ENCODE measurements around the gene PIGQ.

PIGQ gene

DNA sequence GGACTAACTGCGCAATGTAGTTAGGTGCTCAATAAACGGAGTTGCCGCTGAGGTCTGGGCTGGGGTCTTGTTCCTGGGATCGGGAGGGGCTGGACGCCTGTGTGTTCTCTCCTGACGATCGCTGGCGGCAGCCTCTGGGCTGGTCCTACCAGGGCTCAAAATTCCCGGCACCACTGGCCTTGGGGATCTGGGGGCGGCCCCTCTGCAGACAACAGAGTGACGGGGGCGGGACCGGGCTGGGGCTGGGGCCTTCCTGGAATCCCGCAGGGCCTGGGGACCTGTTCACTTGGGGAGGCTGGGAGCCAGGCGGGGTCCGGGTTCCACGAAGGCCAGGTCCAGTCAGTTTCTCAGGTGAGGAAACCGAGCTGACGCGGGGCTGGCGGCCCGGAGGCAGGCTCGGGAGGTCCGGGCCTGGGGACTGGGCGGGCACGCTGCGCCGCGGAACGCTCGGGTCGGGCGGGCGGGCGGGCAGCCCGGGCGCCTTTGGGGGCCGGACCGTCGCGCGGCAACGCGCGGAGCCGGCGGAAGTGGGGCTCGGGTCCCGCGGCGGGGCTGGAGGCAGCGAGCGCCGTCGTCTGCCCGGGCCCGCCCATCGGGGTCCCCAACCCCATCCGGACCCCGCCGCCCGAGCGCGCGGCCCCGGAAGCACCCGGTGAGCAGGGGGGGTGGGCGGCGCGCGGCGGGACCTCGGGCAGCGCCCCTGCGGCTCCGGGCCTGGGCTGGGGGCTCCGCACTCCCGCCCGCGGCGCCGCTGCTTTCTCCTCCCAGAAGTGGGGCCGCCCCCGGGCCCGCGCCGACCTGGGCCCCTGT, at the start of gene PIGQ:
PIGQ (plus strand) TSS at position 524 of the 810 bp plus-strand sequence. CDS start 4,107 bp downstream, outside the sequence.
- intact Hi-C loops (cut with DNase I) = no loop called here
- DNase-seq = peak; percentile 36 to 94 (median 65)

DNA sequence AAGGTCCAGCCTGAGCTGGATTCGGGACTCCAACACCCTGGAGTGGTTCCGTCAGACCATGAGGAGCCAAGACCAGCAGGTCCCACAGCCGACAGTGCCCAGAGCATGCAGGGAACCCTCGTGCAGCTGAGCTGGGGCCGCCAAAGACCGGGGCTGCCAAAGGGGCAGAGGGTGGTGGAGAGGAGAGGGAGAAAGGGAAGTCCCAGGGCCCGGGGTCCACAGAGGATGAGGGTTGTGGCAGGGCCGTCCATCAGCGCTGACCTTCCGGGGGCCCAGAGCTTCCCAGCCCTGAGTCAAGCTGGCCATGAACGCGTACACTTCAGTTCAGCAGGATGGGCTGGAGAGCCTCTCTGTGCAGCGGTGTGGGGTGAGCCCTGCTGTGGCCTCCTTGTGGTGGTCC, 48.9 kb upstream of the PIGQ start:
- intact Hi-C loops (cut with DNase I) = loop anchor here (10.0 kb wide), 1 partner anchor 64 kb away; no protein-coding TSS in a partner anchor
- DNase-seq = no peak

DNA sequence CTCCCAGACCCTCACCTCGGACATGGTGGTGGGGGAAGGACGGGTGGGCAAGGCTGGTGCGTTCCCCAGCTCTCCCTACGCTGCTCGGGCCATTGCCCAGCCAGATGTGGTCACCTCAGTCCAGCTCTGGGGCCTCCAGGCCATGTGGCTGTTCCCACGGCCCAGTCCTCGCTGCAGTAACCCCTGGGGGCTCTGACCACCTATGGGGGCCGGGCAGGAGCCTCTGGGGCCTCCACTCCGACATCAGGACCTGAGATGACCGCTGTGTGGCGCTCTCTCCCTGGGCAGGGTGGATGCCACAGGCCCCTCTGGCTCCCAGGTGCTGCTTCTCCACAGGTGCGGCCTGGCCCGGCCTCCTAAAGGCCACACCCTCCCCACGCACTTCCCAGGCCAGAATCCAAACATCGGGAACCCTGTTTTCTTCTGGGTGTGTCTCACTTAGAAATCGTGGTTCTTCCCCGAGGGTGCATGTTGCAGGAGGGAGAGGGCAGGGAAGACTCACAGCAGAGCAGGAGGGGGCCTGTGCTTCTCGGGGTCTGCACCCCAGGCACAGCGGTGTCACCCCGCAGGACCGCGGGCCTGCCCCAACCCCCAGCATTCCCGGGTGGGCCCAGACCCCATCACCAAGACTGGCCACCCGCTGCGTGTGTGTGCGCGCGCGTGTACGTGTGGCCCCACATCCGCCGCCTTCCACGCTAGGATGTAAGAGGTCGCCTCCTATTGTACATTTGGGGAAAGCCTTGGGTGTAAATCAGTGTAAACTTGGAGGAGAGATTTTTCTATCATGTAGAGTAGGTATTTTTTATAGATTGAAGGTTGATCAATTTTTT, 48.2 kb upstream of the PIGQ start:
- intact Hi-C loops (cut with DNase I) = loop anchor here (10.0 kb wide), 1 partner anchor 63 kb away; no protein-coding TSS in a partner anchor
- no peak for DNase-seq

DNA sequence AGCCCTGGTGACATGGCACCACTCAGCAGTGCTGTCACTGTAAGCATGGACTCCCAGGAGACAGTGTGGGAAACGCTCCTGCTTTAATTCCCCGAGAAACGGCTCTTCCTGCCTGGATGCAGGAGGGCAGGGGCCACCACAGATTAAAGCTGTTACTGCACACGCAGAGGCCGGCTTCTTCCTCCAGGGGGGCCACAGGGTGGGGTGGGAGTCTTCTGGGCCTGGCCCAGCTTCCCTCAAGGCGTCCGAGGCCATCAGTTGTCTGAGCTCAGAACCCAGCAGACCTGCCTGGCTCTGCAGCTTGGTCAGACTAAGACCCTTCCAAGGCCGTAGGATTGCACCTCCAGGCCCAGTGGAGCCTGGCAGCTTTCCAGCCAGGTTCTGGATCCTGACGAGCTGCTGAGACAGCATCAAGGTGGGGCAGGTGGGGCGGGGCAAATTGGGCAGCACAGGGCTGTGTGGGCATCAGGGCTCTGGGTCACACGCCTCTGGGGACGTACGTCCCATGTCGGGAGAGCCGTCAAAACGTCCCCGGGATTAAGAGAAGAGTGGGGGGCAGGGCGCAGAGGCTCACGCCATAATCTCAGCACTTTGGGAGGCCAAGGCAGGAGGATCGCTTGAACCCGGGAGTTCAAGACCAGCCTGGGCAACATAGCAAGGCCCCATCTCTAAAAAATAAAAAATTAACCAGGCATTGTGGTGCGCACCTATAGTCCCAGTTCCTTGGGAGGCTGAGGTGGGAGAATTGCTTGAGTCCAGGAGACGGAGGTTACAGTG, 47.3 kb upstream of the PIGQ start:
- DNase-seq = no peak
- intact Hi-C loops (cut with DNase I) = loop anchor here (10.0 kb wide), 1 partner anchor 62 kb away; no protein-coding TSS in a partner anchor

- intact Hi-C loops (cut with DNase I) = loop anchor here (10.0 kb wide), 1 partner anchor 62 kb away; no protein-coding TSS in a partner anchor
- DNase-seq = no peak
These were observed 46.5 kb upstream of the PIGQ start for GRCh38 chr16:523097-523741.

DNA sequence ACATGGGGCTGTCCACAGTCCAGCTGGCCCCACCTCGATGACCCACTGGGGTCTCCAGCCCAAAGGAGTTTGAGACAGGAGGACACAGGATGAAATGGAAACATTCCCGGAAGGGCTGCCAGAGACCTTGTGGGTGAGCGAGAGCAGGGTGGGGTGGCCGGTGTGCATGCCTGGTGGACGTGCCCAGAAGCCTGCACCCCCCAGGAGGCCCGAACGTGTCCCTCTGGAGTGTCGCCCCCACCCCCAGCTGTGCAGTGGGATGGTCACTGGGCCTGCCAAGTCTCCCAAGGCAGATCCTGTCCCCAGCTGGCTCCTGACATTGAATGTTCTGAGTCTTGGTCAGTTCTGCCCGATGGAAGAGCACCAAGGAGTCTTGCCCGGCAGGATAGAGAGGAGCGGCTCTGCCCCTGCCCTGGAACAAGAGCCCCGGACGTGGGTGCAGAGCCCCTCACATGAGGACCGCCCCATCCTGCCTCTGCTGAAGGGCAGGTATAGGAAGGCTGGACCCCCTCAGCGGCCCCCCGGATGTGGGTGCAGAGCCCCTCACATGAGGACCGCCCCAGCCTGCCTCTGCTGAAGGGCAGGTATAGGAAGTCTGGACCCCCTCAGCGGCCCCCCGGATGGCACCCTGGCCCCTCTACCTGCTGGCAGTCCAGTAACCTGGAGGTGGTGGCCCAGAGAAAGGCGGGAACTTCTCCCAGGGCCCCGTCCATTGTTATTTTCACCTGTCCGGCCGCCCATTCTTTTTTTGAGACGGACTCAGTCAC, 45.3 kb upstream of the PIGQ start:
- intact Hi-C loops (cut with DNase I) = loop anchor here (10.0 kb wide), 1 partner anchor 60 kb away; no protein-coding TSS in a partner anchor
- no peak for DNase-seq

- intact Hi-C loops (cut with DNase I) = loop anchor here (10.0 kb wide), 1 partner anchor 60 kb away; no protein-coding TSS in a partner anchor
- no peak for DNase-seq
These were observed 44.6 kb upstream of the PIGQ start for GRCh38 chr16:525123-525519.

GRCh38 chr16:525520-526180, 44.1 kb upstream of the PIGQ start:
- DNase-seq = peak in 3 of 10 donors; percentile 16 to 56 (median 37)
- intact Hi-C loops (cut with DNase I) = loop anchor here (10.0 kb wide), 1 partner anchor 59 kb away; no protein-coding TSS in a partner anchor

DNA sequence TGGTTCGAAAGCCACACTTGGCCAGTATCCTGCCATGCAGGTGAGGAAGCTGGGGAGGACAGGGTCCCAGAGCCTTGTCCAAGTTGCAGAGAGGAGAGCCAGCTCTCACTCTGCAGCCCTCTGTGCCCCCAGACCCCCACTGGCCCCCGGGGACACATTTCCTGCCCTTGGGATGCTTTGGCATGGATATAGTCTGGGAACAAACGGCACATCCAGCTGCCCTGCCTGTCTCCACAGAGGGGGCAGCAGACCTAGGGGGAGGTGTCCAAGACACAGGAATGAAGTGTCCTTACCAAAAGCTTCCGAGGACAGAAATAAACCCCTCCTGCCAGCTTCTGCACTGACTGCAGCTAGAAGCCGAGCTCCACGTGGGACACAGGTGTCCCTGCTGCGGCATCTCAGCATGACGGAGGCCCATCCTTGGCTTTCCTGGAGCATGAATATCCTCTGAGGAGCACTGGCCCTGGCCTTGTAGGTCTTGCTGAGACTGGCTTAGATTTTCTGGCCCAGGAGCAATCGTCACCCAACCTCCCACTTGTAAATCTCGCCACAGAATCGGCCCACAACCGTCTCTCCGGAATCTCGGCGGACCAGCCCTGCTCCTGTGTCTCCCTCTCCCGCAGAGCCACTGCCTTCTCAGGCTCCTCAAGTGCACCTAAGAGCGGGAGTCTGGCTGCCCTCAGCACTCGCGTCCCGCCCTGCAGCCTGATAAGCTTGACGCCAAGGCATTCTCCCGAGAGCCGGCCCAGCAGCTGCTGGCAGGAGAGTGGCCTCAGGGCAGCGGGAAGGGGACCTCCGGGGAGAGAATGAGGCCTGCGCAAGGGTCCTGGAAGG, 43.4 kb upstream of the PIGQ start:
- intact Hi-C loops (cut with DNase I) = loop anchor here (10.0 kb wide), 1 partner anchor 58 kb away; no protein-coding TSS in a partner anchor
- peak in 1 of 10 donors; percentile 19 for DNase-seq

DNA sequence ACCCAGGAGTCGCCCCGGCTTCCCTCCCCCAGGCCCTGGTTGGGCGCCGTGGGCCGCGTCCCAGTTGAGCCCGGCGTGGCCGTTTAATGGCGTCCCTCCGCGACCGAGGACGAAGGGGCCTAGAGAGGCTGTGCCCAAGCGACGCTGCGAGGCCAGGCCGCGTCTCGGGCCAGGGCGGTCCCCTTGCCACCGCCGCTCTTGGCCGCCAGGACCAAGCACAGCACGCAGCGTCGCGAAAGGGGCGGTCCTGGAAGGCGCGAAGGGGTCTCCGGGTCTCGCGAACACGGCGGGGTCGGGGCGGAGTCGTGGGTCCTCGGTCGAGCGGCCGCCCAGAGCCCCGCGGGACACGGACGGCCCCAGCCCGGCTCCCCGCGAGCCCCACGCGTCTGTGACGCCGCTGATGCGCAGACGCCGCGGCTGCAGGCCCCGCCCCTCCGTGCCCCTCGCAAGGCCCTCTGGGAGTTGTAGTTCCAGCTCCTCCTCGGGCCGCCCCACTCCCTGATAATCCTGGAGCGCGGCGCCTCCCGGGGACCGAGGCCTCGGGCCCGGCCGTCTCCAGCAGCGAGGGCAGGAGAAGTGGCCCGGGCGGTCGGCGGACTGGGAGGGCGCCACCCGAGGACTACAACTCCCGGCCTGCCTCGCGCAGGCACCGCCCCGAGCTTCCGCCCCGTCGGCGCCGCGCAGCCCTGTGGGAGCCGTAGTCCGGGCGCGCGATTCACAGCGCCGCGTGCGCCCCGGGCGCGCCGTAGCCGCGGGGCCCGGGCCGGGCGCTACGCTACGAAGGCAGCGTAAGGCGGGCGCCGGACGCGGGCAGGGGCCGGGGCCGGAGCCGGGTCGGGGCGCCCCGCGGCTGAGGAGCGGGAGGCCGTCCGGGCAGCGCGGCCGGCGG, 42.5 kb upstream of the PIGQ start, which contains the start of gene CAPN15:
CAPN15 (plus strand) TSS at position 698 of the 889 bp plus-strand sequence. CDS start 19,127 bp downstream, outside the sequence.
- intact Hi-C loops (cut with DNase I) = loop anchor here (10.0 kb wide), 1 partner anchor 58 kb away; no protein-coding TSS in a partner anchor
- peak; percentile 68 to 98 (median 82) for DNase-seq

DNA sequence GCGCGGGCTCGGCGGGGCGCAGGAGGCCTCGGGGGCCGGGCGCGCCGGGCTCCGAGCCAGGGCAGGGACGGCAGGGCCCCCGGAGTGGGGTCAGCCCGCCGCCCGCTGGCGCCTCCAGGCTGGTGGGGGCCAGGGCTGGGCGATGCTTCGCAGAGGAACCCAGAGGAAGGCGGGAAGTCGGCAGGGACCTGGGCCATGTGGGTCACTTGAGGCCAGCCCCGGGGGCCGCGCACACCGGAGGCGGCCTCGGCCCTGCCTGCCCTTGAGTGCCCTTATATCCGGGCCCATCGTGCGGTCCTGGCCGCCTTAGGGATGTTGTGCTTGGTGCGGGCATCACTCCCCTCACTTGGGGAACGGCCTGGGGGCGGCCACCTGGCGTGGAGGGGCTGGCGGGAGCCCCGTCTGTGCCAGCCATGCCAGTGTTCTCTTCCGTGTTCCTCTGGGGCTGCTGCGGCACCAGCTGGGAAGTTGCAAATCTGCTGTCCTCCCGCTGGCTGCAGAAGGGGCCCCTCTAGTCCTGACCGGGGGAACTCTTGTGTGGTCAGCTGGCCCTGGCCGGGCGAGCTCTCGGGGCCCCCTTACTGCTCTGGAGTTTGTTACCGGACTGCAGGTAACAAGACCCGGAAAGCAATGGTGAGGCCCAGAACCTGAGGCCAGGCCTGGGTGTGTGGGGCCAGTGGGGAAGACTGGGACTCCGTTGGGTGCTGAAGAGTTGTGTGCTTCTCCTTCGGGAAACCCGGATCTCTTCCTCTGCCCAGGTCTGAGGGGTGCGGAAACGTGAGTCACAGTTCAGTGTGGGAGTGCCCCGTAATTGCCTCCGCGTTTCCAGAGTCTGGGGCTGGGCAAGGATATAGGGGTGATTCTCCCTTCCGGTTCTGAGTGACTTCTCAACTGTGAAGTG, 41.4 kb upstream of the PIGQ start:
- no peak for DNase-seq
- intact Hi-C loops (cut with DNase I) = loop anchor here (10.0 kb wide), 1 partner anchor 56 kb away; no protein-coding TSS in a partner anchor

- intact Hi-C loops (cut with DNase I) = loop anchor here (10.0 kb wide), 1 partner anchor 56 kb away; no protein-coding TSS in a partner anchor
- DNase-seq = no peak
These were observed 40.7 kb upstream of the PIGQ start for GRCh38 chr16:529012-529575.

DNA sequence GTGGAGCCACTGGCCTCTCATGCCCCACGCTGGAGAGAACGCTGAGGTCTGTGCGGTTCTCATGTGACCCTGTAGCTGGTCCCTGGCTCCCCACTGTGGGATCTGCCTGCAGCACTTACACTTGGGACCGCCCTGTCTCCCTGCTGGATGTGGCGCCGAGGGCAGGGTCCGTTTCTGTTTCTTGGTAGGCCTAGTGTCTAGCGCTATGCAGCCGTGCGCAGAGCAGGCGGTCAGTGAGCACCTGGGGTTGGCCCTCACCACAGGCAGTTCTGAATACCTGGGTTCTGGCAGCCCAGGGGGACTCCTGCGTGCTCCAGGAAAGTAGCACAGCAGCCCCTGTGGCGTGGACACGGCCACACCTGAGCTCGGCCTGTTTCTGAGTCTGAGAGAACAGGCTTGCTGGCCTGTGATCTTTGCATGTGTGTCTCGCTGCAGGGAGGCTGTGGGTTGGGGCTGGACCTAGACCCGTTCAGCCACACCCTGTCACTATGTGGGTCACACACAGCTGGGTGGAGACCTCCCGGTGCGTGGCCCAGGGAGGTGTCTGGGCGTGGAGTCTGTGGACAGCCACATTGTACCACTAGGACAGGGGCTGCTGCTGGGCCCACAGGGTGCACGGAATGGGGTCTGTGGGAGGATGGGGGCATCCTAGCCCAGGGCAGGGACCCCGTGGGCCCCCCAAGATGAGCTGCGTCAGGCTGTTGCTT, 39.5 kb upstream of the PIGQ start:
- no peak for DNase-seq
- intact Hi-C loops (cut with DNase I) = no loop called here

DNA sequence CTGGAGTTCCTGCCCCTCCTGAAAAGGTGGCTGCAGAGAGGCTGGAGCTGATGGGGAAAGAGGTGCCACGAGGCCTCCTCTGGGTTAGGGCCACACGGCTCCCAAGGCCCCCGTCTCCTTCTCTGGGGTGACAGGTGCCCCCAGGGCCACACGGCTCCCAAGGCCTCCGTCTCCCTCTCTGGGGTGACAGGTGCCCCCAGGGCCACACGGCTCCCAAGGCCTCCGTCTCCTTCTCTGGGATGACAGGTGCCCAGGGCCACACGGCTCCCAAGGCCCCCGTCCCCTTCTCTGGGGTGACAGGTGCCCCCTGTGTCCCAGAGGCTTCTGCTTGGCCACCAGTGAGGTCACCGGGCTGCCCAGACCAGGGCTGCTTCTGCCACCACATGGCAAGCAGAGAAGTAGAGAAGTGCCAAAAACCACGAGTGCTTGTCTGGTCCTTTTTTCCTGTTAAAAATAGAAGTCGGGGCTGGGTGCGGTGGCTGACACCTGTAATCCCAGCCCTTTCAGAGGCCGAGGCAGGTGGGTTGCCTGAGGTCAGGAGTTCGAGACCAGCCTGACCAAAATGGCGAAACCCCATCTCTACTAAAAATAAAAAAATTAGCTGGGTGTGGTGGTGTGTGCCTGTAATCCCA, 38.2 kb upstream of the PIGQ start:
- DNase-seq = no peak
- intact Hi-C loops (cut with DNase I) = no loop called here
